ENCODE measurements around the gene GNAT2. TPM values are rescaled to one million over a fixed set of nuclear protein-coding genes. Genes with fewer than 3 reads are reported as not detected.

The GNAT2 gene
- total and polyA plus RNA-seq, 10 of the 15 experiments (the other 5 are each of a cell fraction or from before 2014, with no cell fraction given) = 0.08 to 1.3 (median 0.41) TPM

DNA sequence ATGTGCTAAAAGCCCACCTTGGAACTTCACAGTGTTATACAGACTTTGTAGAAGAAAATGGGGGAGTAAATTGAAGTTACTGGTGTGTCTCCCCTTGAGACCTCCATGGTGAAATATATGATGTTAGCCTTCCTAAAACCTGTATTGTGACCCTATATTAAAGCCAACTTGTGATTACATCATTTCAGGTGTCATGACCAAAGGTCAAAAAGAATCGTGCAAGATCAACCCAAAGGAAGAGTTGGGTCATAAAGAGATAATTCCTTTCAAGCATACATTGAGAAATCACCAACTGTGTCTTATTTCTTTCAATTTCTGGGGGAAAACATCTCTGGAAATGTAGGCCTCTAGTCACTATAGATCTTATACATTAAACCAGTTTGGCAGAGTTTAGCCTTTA lies 34.6 kb downstream of the GNAT2 start (continued):
- TF ChIP-seq, protein P1, sequence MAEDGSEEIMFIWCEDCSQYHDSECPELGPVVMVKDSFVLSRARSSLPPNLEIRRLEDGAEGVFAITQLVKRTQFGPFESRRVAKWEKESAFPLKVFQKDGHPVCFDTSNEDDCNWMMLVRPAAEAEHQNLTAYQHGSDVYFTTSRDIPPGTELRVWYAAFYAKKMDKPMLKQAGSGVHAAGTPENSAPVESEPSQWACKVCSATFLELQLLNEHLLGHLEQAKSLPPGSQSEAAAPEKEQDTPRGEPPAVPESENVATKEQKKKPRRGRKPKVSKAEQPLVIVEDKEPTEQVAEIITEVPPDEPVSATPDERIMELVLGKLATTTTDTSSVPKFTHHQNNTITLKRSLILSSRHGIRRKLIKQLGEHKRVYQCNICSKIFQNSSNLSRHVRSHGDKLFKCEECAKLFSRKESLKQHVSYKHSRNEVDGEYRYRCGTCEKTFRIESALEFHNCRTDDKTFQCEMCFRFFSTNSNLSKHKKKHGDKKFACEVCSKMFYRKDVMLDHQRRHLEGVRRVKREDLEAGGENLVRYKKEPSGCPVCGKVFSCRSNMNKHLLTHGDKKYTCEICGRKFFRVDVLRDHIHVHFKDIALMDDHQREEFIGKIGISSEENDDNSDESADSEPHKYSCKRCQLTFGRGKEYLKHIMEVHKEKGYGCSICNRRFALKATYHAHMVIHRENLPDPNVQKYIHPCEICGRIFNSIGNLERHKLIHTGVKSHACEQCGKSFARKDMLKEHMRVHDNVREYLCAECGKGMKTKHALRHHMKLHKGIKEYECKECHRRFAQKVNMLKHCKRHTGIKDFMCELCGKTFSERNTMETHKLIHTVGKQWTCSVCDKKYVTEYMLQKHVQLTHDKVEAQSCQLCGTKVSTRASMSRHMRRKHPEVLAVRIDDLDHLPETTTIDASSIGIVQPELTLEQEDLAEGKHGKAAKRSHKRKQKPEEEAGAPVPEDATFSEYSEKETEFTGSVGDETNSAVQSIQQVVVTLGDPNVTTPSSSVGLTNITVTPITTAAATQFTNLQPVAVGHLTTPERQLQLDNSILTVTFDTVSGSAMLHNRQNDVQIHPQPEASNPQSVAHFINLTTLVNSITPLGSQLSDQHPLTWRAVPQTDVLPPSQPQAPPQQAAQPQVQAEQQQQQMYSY (CRISPR knock-in tag; IDR thresholded peaks at IDR 0.05) = no peak
- TF ChIP-seq, protein P2, sequence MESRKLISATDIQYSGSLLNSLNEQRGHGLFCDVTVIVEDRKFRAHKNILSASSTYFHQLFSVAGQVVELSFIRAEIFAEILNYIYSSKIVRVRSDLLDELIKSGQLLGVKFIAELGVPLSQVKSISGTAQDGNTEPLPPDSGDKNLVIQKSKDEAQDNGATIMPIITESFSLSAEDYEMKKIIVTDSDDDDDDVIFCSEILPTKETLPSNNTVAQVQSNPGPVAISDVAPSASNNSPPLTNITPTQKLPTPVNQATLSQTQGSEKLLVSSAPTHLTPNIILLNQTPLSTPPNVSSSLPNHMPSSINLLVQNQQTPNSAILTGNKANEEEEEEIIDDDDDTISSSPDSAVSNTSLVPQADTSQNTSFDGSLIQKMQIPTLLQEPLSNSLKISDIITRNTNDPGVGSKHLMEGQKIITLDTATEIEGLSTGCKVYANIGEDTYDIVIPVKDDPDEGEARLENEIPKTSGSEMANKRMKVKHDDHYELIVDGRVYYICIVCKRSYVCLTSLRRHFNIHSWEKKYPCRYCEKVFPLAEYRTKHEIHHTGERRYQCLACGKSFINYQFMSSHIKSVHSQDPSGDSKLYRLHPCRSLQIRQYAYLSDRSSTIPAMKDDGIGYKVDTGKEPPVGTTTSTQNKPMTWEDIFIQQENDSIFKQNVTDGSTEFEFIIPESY (IDR thresholded peaks at IDR 0.05) = no peak

DNA sequence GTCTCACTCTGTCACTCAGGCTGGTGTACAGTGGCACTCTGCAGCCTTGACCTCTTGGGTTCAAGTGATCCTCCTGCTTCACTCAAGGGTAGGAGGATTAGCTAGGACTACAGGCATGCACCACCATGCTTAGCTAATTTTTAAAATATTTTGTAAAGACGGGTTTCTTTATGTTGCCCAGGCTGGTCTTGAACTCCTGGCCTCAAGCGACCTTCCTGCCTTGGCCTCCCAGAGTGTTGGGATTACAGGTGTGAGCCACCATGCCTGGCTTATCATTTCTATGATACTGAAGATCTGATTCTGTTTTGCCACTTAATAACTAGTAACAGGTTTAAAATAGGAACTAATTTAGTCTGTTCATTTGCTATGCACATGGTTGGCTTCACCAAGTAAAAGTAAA lies 37.4 kb downstream of the GNAT2 start:
- FAIRE-seq (no peak), DNase-seq (ENCODE audit: low read depth, low spot score) (no peak), ATAC-seq (no peak)
- POLR2A ChIA-PET = no interaction called here
- intact Hi-C loops (cut with micrococcal nuclease; ENCODE audit: unreplicated experiment) = no loop called here
- H3K4me3 ChIP-seq = no peak overlapping the region
- CTCF ChIA-PET = no interaction called here
- H3K4me2 ChIP-seq (ENCODE audit: control insufficient read depth, insufficient read depth) = no peak overlapping the region
- BruUV-seq (replicated peaks) = no TSS peak
- RAD21 ChIA-PET (ENCODE audit: unreplicated experiment) = no interaction called here
- H3K36me3 ChIP-seq (ENCODE audit: control insufficient read depth in 2 of 2, insufficient read depth in 2 of 2, low read length in 1 of 2) = peaks cover 1 to 20% of the 10 kb centered on the region in 2 experiments; a peak in 3 of 4 replicates
- no peaks in the 10 kb centered on the region for H3K4me1 ChIP-seq (ENCODE audit: control insufficient read depth, insufficient read depth, low read length)
- no peaks in the 10 kb centered on the region for H3K79me2 ChIP-seq (ENCODE audit: control insufficient read depth, insufficient read depth, low read length)
- no peak overlapping the region for H3K9ac ChIP-seq (ENCODE audit: control insufficient read depth, insufficient read depth, low read length)
- H4K20me1 ChIP-seq (ENCODE audit: control insufficient read depth, insufficient read depth) = no peaks in the 10 kb centered on the region
- in situ Hi-C loops (cut with MboI) = no loop called here
- SMC1A ChIA-PET (ENCODE audit: uncharacterized antibody, unreplicated experiment) = no interaction called here
- no peak overlapping the region for H3K27ac ChIP-seq (ENCODE audit: control insufficient read depth, insufficient read depth)
- 100% methylated on average over 2 of the region's 2 CpGs for WGBS (ENCODE audit: insufficient coverage, insufficient replicate concordance, low lambda C conversion rate, missing lambda C conversion rate)
- H2AFZ ChIP-seq (ENCODE audit: control insufficient read depth, low read depth, low read length) = no peak overlapping the region
- no peaks in the 10 kb centered on the region for H3K27me3 ChIP-seq (replicated peaks in 1 of 2; ENCODE audit: control insufficient read depth in 2 of 2, insufficient read depth in 2 of 2, low read length in 1 of 2)
- no peaks in the 10 kb centered on the region for H3K9me3 ChIP-seq (replicated peaks; ENCODE audit: control insufficient read depth, insufficient read depth, low read length)
- TF ChIP-seq, protein P3, sequence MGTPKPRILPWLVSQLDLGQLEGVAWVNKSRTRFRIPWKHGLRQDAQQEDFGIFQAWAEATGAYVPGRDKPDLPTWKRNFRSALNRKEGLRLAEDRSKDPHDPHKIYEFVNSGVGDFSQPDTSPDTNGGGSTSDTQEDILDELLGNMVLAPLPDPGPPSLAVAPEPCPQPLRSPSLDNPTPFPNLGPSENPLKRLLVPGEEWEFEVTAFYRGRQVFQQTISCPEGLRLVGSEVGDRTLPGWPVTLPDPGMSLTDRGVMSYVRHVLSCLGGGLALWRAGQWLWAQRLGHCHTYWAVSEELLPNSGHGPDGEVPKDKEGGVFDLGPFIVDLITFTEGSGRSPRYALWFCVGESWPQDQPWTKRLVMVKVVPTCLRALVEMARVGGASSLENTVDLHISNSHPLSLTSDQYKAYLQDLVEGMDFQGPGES (IDR thresholded peaks at IDR 0.05) = no peak
- no peak for TF ChIP-seq ZSCAN29 (IDR thresholded peaks at IDR 0.05)
- no peak for TF ChIP-seq ZNF274 (IDR thresholded peaks at IDR 0.05; ENCODE audit: insufficient read depth, insufficient read length)
- TF ChIP-seq JUND (IDR thresholded peaks at IDR 0.05; ENCODE audit: low read depth, low read length) = no peak
- TF ChIP-seq SMC3 (IDR thresholded peaks at IDR 0.05; ENCODE audit: borderline replicate concordance, low read length) = no peak
- no peak for TF ChIP-seq IKZF2 (IDR thresholded peaks at IDR 0.05)
- no peak for TF ChIP-seq GATAD2B (conservative IDR thresholded peaks at IDR 0.05; ENCODE audit: low read depth)
- TF ChIP-seq, protein P4, sequence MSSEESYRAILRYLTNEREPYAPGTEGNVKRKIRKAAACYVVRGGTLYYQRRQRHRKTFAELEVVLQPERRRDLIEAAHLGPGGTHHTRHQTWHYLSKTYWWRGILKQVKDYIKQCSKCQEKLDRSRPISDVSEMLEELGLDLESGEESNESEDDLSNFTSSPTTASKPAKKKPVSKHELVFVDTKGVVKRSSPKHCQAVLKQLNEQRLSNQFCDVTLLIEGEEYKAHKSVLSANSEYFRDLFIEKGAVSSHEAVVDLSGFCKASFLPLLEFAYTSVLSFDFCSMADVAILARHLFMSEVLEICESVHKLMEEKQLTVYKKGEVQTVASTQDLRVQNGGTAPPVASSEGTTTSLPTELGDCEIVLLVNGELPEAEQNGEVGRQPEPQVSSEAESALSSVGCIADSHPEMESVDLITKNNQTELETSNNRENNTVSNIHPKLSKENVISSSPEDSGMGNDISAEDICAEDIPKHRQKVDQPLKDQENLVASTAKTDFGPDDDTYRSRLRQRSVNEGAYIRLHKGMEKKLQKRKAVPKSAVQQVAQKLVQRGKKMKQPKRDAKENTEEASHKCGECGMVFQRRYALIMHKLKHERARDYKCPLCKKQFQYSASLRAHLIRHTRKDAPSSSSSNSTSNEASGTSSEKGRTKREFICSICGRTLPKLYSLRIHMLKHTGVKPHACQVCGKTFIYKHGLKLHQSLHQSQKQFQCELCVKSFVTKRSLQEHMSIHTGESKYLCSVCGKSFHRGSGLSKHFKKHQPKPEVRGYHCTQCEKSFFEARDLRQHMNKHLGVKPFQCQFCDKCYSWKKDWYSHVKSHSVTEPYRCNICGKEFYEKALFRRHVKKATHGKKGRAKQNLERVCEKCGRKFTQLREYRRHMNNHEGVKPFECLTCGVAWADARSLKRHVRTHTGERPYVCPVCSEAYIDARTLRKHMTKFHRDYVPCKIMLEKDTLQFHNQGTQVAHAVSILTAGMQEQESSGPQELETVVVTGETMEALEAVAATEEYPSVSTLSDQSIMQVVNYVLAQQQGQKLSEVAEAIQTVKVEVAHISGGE (CRISPR knock-in tag; IDR thresholded peaks at IDR 0.05) = no peak
- TF ChIP-seq EED (IDR thresholded peaks at IDR 0.05; ENCODE audit: low read depth) = no peak
- TF ChIP-seq FOXK2 (IDR thresholded peaks at IDR 0.05) = no peak

All from GM12878 (cell line).